Kidney (tissue), 14 donors: ENCODE data around the gene MSANTD1. TPM values are rescaled to one million over a fixed set of nuclear protein-coding genes. Genes with fewer than 3 reads are reported as not detected.

Source experiments
- DNase-seq, 5 donors: peaks; one replicate each; pipeline ENCODE4 v3.0.0-alpha.2; 2013 to 2020
- FAIRE-seq: peaks from 2 replicates; lab custom pipeline; 2012; peaks lifted over from hg19 to GRCh38; lab: Jason Lieb, UNC
- H3K27ac ChIP-seq, 2 donors: one replicate each; pipeline ENCODE4 v1.7.0; 2013; ENCODE audit warnings: low read depth in 2 of 2, low read length in 2 of 2, inconsistent platforms in 1 of 2
- H3K27me3 ChIP-seq: one replicate; pipeline ENCODE4 v1.7.1; 2013; ENCODE audit warnings: low read length, inconsistent platforms; ENCODE audit not compliant: control insufficient read depth, insufficient read depth
- H3K36me3 ChIP-seq, 3 donors: one replicate each; pipeline versions ENCODE4 v1.7.0 to v1.7.1; 2013; ENCODE audit warnings: low read length in 3 of 3, control low read depth in 1 of 3, inconsistent platforms in 1 of 3; ENCODE audit not compliant: insufficient read depth in 3 of 3, control insufficient read depth in 2 of 3
- H3K4me1 ChIP-seq, 3 donors: one replicate each; pipeline versions ENCODE4 v1.7.0 to v1.7.1; 2013; ENCODE audit warnings: low read length in 3 of 3, inconsistent platforms in 1 of 3, low read depth in 1 of 3; ENCODE audit not compliant: control insufficient read depth in 2 of 3, insufficient read depth in 2 of 3
- H3K4me3 ChIP-seq, 3 donors: one replicate each; pipeline versions ENCODE4 v1.7.0 to v1.8.1; 2013; ENCODE audit warnings: low read length in 3 of 3, control low read depth in 1 of 3, inconsistent platforms in 1 of 3
- H3K9ac ChIP-seq, 3 donors: one replicate each; pipeline versions ENCODE4 v1.7.0 to v1.7.1; 2013; ENCODE audit warnings: low read length in 3 of 3, control low read depth in 1 of 3, inconsistent platforms in 1 of 3
- H3K9me3 ChIP-seq, 3 donors: one replicate each; pipeline versions ENCODE4 v1.7.0 to v1.7.1; 2013; ENCODE audit warnings: low read length in 3 of 3, control low read depth in 1 of 3, inconsistent platforms in 1 of 3; ENCODE audit not compliant: control insufficient read depth in 2 of 3, insufficient read depth in 1 of 3
- CTCF ChIP-seq: IDR thresholded peaks from 3 replicates; pipeline ENCODE4 v1.5.1; 2012; ENCODE audit warnings: mild to moderate bottlenecking, moderate library complexity, borderline replicate concordance; ENCODE audit not compliant: insufficient read depth; ENCODE audit errors: extremely low read depth
- intact Hi-C: fragments of 100-400 bp; cut with DNase I; formaldehyde crosslinking; loops from one replicate; pipeline ENCODE4 v1.11.1; 2022
- polyA plus RNA-seq: library from polyadenylated mRNA; stranded (reverse); fragments of 350-450 nt; fragmentation: Illumina TruSeq; extraction: RNeasy Lipid Tissue Mini Kit (QIAGEN cat#74804); gene quantifications from one replicate; pipeline ENCODE4 v1.2.3, GENCODE V29; 2014; ENCODE audit warnings: low read depth, low replicate concordance; ENCODE audit not compliant: insufficient read depth
- total RNA-seq: library from RNA; stranded (reverse); fragmentation: NEBNext Ultra II Directional; extraction: Animal tissue kit (Norgen Biotek cat#: 25700); gene quantifications from one replicate; pipeline ENCODE4 v1.2.1, GENCODE V29; 2021
- donor health status: control.
- donor health status: control.
- donor health status: control.
- donor health status: control.
- donor health status: control.
- donor health status: DM: yes; HTN: yes; CAD: no.
- donor health status: Normal renal cell carcinoma (clear cell type).

The MSANTD1 gene
- total and polyA plus RNA-seq, 2 donors from 2014 or later = 0.91 TPM; not detected in 1

- TF ChIP-seq CTCF = no peak
- H3K36me3 ChIP-seq = no peaks in the 10 kb centered on the region
These were observed 37.6 kb downstream of the MSANTD1 start for GRCh38 chr4:3286335-3287175.

GRCh38 chr4:3287271-3287971 is 38.5 kb downstream of the MSANTD1 start:
- TF ChIP-seq CTCF = no peak
- Histone ChIP-seq H3K4me1 (peaks cover 0 to 5% (median 0%) of the 10 kb centered on the region in 3 donors), H3K9me3 (no peaks in the 10 kb centered on the region), H3K27me3 (no peaks in the 10 kb centered on the region), H3K27ac (no peak overlapping the region), H3K9ac (no peak overlapping the region), H3K4me3 (no peak overlapping the region), H3K36me3 (no peaks in the 10 kb centered on the region)
- intact Hi-C loops = no loop called here
- DNase-seq = peak in 2 of 5 donors; percentile 29 to 41
- no peak for FAIRE-seq

More at GRCh38 chr4:3286335-3287175, 37.6 kb downstream of the MSANTD1 start:
- H3K9ac ChIP-seq = no peak overlapping the region
- intact Hi-C loops = no loop called here
- peak in 2 of 5 donors; percentile 27 to 59 for DNase-seq
- no peak overlapping the region for H3K4me3 ChIP-seq
- H3K27ac ChIP-seq = no peak overlapping the region
- FAIRE-seq = no peak
- H3K27me3 ChIP-seq = no peaks in the 10 kb centered on the region
- no peaks in the 10 kb centered on the region for H3K9me3 ChIP-seq
- H3K4me1 ChIP-seq = peaks cover 0 to 4% (median 0%) of the 10 kb centered on the region in 3 donors

- FAIRE-seq = no peak
- no peaks in the 10 kb centered on the region for H3K27me3 ChIP-seq
- no peaks in the 10 kb centered on the region for H3K9me3 ChIP-seq
- peaks cover 0 to 5% (median 0%) of the 10 kb centered on the region in 3 donors for H3K4me1 ChIP-seq
- H3K4me3 ChIP-seq = no peak overlapping the region
- DNase-seq = peak in 2 of 5 donors; percentile 32 to 68
- H3K27ac ChIP-seq = no peak overlapping the region
- no peak overlapping the region for H3K9ac ChIP-seq
- H3K36me3 ChIP-seq = no peaks in the 10 kb centered on the region
- no peak for TF ChIP-seq CTCF
- intact Hi-C loops = no loop called here
These were observed 39.1 kb downstream of the MSANTD1 start for GRCh38 chr4:3287972-3288570.
